Spleen (tissue), 11 donors: ENCODE data around the gene SRRT. TPM values are rescaled to one million over a fixed set of nuclear protein-coding genes. Genes with fewer than 3 reads are reported as not detected.
"Not testable (repeated sequence)": the region's sequence is repeated elsewhere in the genome, so short reads cannot be mapped to it uniquely, and the experiment has no call there.

Experiments
- DNase-seq: peaks from one replicate; pipeline ENCODE4 v3.0.0-alpha.2; 2020
- H3K27ac ChIP-seq, 8 donors: fragments of 200-600 bp; sonication (generic) in 7 of 8; 1 replicate in 4 of 8; 2 replicates in 4 of 8; pipeline versions ENCODE4 v1.5.0 to v1.8.0; 2016 to 2021; ENCODE audit warnings: inconsistent platforms in 4 of 8, mild to moderate bottlenecking in 4 of 8, moderate library complexity in 1 of 8
- H3K27me3 ChIP-seq, 7 donors: fragments of 200-600 bp; sonication (generic) in 6 of 7; replicated peaks in 1 of 7; 1 replicate in 4 of 7; 2 replicates in 3 of 7; pipeline versions ENCODE4 v1.5.0 to v1.8.0; 2016 to 2021; ENCODE audit warnings: inconsistent platforms in 3 of 7, mild to moderate bottlenecking in 1 of 7
- H3K36me3 ChIP-seq, 6 donors: fragments of 200-600 bp; sonication (generic) in 5 of 6; 1 replicate in 4 of 6; 2 replicates in 2 of 6; pipeline versions ENCODE4 v1.5.0 to v1.8.0; 2016 to 2021; ENCODE audit warnings: inconsistent platforms in 2 of 6
- H3K4me1 ChIP-seq, 6 donors: fragments of 200-600 bp; sonication (generic) in 5 of 6; 1 replicate in 3 of 6; 2 replicates in 3 of 6; pipeline versions ENCODE4 v1.5.0 to v1.8.0; 2016 to 2021; ENCODE audit warnings: inconsistent platforms in 3 of 6
- H3K4me3 ChIP-seq, 8 donors: fragments of 200-600 bp; sonication (generic) in 7 of 8; 1 replicate in 4 of 8; 2 replicates in 4 of 8; pipeline versions ENCODE4 v1.5.0 to v1.8.0; 2016 to 2021; ENCODE audit warnings: inconsistent platforms in 4 of 8, mild to moderate bottlenecking in 4 of 8, moderate library complexity in 2 of 8
- H3K9me3 ChIP-seq, 8 donors: fragments of 200-600 bp; sonication (generic) in 7 of 8; 1 replicate in 4 of 8; 2 replicates in 4 of 8; pipeline versions ENCODE4 v1.5.0 to v1.8.0; 2016 to 2021; ENCODE audit warnings: inconsistent platforms in 4 of 8
- CTCF ChIP-seq, 11 experiments: fragments of 200-600 bp in 7 of 11; fragments of 450-650 bp in 4 of 11; sonication (generic) in 4 of 11; IDR thresholded peaks in 8 of 11; conservative IDR thresholded peaks in 3 of 11; 1 replicate in 7 of 11; 2 replicates in 4 of 11; pipeline versions ENCODE4 v1.4.0 to v1.8.0; 2016 to 2021; ENCODE audit warnings: antibody characterized with exemption in 11 of 11, inconsistent platforms in 4 of 11, mild to moderate bottlenecking in 1 of 11
- POLR2A ChIP-seq, 3 donors: fragments of 450-650 bp; IDR thresholded peaks; one replicate each; pipeline ENCODE4 v1.5.1; 2017; ENCODE audit warnings: antibody characterized with exemption in 3 of 3, mild to moderate bottlenecking in 1 of 3
- POLR2AphosphoS5 ChIP-seq, 3 donors: sonication (generic); formaldehyde crosslinking; IDR thresholded peaks; one replicate each; pipeline ENCODE4 v1.5.1; 2017; ENCODE audit warnings: antibody characterized with exemption in 3 of 3
- WGBS, 5 donors: extraction: QIAGEN DNeasy Blood & Tissue Kit in 3 of 5; methylation state at CpG; one replicate each; pipeline versions ENCODE4 v1.1.5 to v1.1.7; 2013 to 2018; 5-methylcytosine and 5-hydroxymethylcytosine counted together
- intact Hi-C: fragments of 100-400 bp; cut with DNase I; formaldehyde crosslinking; loops from one replicate; pipeline ENCODE4 v1.15.0; 2023; ENCODE audit warnings: low total_unique reads
- polyA plus RNA-seq, 3 donors: library from polyadenylated mRNA; stranded (reverse); fragments of 200-250 nt; gene quantifications; one replicate each; pipeline ENCODE4 v1.2.1, GENCODE V29; 2013
- total RNA-seq, 7 donors: library from RNA; depleted of rRNA in 3 of 7; stranded (reverse); fragments of >200 nt in 3 of 7; fragmentation: NEBNext Ultra II Directional in 4 of 7; extraction: Animal tissue kit (Norgen Biotek cat#: 25700) in 4 of 7; gene quantifications; one replicate each; pipeline versions ENCODE4 v1.1.0 to v1.2.1, GENCODE V29; 2016 to 2021
- donor health status: healthy with polysubstance abuse.
- donor health status: DM: no; HTN: no; CAD: no; lungs with moderate emphysema.
- donor health status: DM: no; HTN: no; CAD: no.
- donor health status: Bipolar disorder and iron deficiency.
- donor health status: healthy.
- donor health status: DM: no; HTN: no; CAD: no.
- donor health status: DM: yes; HTN: yes; CAD: no.

SRRT gene
- total and polyA plus RNA-seq, 10 donors, result 54.7 to 160 (median 98.5) TPM

GRCh38 chr7:100852048-100852872 lies 22.6 kb upstream of the SRRT start, which contains the start of gene SLC12A9:
SLC12A9 (plus strand) TSS chr7:100852713; CDS start chr7:100854198, 1,485 bp downstream.
- intact Hi-C loops, result loop anchor here (10.0 kb wide), 1 partner anchor 147 kb away; the partner anchor contains the start of gene POP7
- peaks cover 0 to 34% (median 11%) of the 10 kb centered on the region in 6 donors for H3K36me3 ChIP-seq
- peak; percentile 97 for DNase-seq
- 0 to 1% (median 0%) methylated on average over 36 to 71 of the region's 71 CpGs for WGBS, 5 donors
- peak within 1 kb of the TSS; percentile 57 to 95 (median 83) for H3K27ac ChIP-seq
- H3K4me1 ChIP-seq, result peaks cover 12 to 59% (median 32%) of the 10 kb centered on the region in 6 donors
- peak within 1 kb of the TSS; percentile 79 to 96 (median 86) for H3K4me3 ChIP-seq
- no peaks in the 10 kb centered on the region for H3K9me3 ChIP-seq
- peak in 1 of 3 donors; percentile 25 for TF ChIP-seq POLR2A (IDR thresholded peaks at IDR 0.05)
- TF ChIP-seq CTCF (IDR thresholded peaks at IDR 0.05 in 8 of 11, conservative IDR thresholded peaks at IDR 0.05 in 3 of 11), result peak; percentile 85 to 97 (median 94)
- peak; percentile 43 to 84 (median 73) for TF ChIP-seq POLR2AphosphoS5 (IDR thresholded peaks at IDR 0.05)
- no peaks in the 10 kb centered on the region for H3K27me3 ChIP-seq

- Histone ChIP-seq H3K4me1 (peaks cover 12 to 64% (median 32%) of the 10 kb centered on the region in 6 donors), H3K27me3 (no peaks in the 10 kb centered on the region), H3K36me3 (peaks cover 0 to 55% (median 24%) of the 10 kb centered on the region in 6 donors), H3K9me3 (no peaks in the 10 kb centered on the region), H3K4me3 (peak overlapping the region in 2 of 8 donors; percentile 87 to 96), H3K27ac (peak overlapping the region in 3 of 8 donors; percentile 90 to 95 (median 92))
- TF ChIP-seq POLR2A (IDR thresholded peaks at IDR 0.05) (no peak), CTCF (IDR thresholded peaks at IDR 0.05 in 8 of 11, conservative IDR thresholded peaks at IDR 0.05 in 3 of 11) (no peak), POLR2AphosphoS5 (IDR thresholded peaks at IDR 0.05) (no peak)
- WGBS, 5 donors, result 91 to 96% (median 93%) methylated on average over 13 to 14 of the region's 14 CpGs
- DNase-seq, result peak; percentile 78
- intact Hi-C loops, result loop anchor here (10.0 kb wide), 1 partner anchor 150 kb away; the partner anchor contains the start of gene POP7
Observed at GRCh38 chr7:100854146-100854895, 20.6 kb upstream of the SRRT start.

GRCh38 chr7:100854899-100855298 lies 20.0 kb upstream of the SRRT start:
- not testable (repeated sequence) for H3K27me3 ChIP-seq, H3K27ac ChIP-seq, H3K4me3 ChIP-seq, H3K9me3 ChIP-seq
- WGBS, 5 donors, result 96 to 98% (median 96%) methylated on average over 9 of the region's 9 CpGs
- peak; percentile 24 for DNase-seq
- H3K4me1 ChIP-seq, result peaks cover 12 to 64% (median 32%) of the 10 kb centered on the region in 6 donors
- intact Hi-C loops, result loop anchor here (10.0 kb wide), 1 partner anchor 150 kb away; the partner anchor contains the start of gene POP7
- peaks cover 0 to 61% (median 29%) of the 10 kb centered on the region in 6 donors for H3K36me3 ChIP-seq

GRCh38 chr7:100855515-100855914 lies 19.4 kb upstream of the SRRT start:
- Histone ChIP-seq H3K4me3 (no peak overlapping the region), H3K36me3 (peaks cover 0 to 67% (median 35%) of the 10 kb centered on the region in 6 donors), H3K27me3 (no peaks in the 10 kb centered on the region), H3K4me1 (peaks cover 12 to 64% (median 32%) of the 10 kb centered on the region in 6 donors), H3K9me3 (no peaks in the 10 kb centered on the region), H3K27ac (no peak overlapping the region)
- TF ChIP-seq CTCF (IDR thresholded peaks at IDR 0.05 in 8 of 11, conservative IDR thresholded peaks at IDR 0.05 in 3 of 11), result no peak
- intact Hi-C loops, result loop anchor here (10.0 kb wide), 1 partner anchor 151 kb away; the partner anchor contains the start of gene POP7
- peak; percentile 60 for DNase-seq
- WGBS, 5 donors, result 86 to 92% (median 88%) methylated on average over 10 of the region's 10 CpGs
